ENCODE data around the gene MALSU1. TPM values are rescaled to one million over a fixed set of nuclear protein-coding genes. Genes with fewer than 3 reads are reported as not detected.

The MALSU1 gene
- total and polyA plus RNA-seq, 2 donors (not counting 1 experiment from before 2014, with no cell fraction given): 54.8 to 77.6 TPM

DNA sequence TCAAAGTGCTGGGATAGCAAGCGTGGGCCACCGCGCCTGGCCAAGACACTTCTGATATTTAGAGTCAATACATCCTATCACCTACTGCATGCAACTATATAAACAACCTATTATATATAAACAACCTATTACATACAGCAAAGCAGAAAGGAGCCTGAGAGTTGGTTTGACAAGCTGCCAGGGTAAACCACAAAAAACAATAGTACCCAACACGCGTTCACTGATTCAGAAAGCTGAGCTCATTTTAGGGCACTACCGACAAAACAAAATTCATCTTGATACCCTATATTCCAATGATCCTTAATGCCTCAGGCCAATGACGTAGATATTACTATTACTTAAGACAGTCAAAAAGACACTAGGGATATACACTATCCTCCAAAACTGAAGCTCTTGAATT, 16.2 kb downstream of the MALSU1 start:
- no peak overlapping the region for H3K9ac ChIP-seq (ENCODE audit: insufficient read depth, low read length)
- DNase-seq (ENCODE audit: low read depth in 2 of 2): peak; percentile 36 to 54
- no peaks in the 10 kb centered on the region for H4K20me1 ChIP-seq (ENCODE audit: control insufficient read depth, extremely low read depth, insufficient read depth, low read length)
- H3K36me3 ChIP-seq (ENCODE audit: control insufficient read depth, insufficient read depth, low read length): no peaks in the 10 kb centered on the region
- H3K4me2 ChIP-seq (ENCODE audit: extremely low read depth, insufficient read depth, low read length): no peak overlapping the region
- H2AFZ ChIP-seq (ENCODE audit: low read length): no peak overlapping the region
- no peaks in the 10 kb centered on the region for H3K27me3 ChIP-seq (ENCODE audit: control insufficient read depth, insufficient read depth, low read length)
- H3K9me3 ChIP-seq (ENCODE audit: control insufficient read depth, insufficient read depth, low read depth, low read length): no peaks in the 10 kb centered on the region
- no peaks in the 10 kb centered on the region for H3K4me1 ChIP-seq (ENCODE audit: control insufficient read depth, extremely low read depth, insufficient read depth, low read length)
- H3K27ac ChIP-seq (ENCODE audit: insufficient read depth, low read length): no peak overlapping the region
- H3K79me2 ChIP-seq (ENCODE audit: control insufficient read depth, insufficient read depth, low read length): no peaks in the 10 kb centered on the region
- H3K4me3 ChIP-seq (replicated peaks in 1 of 4; ENCODE audit: control extremely low read depth in 1 of 4, insufficient read depth in 1 of 4, low read depth in 3 of 4, low read length in 4 of 4): no peak overlapping the region
- TF ChIP-seq, protein P1, sequence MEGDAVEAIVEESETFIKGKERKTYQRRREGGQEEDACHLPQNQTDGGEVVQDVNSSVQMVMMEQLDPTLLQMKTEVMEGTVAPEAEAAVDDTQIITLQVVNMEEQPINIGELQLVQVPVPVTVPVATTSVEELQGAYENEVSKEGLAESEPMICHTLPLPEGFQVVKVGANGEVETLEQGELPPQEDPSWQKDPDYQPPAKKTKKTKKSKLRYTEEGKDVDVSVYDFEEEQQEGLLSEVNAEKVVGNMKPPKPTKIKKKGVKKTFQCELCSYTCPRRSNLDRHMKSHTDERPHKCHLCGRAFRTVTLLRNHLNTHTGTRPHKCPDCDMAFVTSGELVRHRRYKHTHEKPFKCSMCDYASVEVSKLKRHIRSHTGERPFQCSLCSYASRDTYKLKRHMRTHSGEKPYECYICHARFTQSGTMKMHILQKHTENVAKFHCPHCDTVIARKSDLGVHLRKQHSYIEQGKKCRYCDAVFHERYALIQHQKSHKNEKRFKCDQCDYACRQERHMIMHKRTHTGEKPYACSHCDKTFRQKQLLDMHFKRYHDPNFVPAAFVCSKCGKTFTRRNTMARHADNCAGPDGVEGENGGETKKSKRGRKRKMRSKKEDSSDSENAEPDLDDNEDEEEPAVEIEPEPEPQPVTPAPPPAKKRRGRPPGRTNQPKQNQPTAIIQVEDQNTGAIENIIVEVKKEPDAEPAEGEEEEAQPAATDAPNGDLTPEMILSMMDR (conservative IDR thresholded peaks at IDR 0.05 in 1 of 2, IDR thresholded peaks at IDR 0.05 in 1 of 2; ENCODE audit: low read depth in 1 of 2, low read length in 2 of 2): no peak
- no peak for TF ChIP-seq EZH2 (IDR thresholded peaks at IDR 0.05; ENCODE audit: low read length, missing control alignments)

DNA sequence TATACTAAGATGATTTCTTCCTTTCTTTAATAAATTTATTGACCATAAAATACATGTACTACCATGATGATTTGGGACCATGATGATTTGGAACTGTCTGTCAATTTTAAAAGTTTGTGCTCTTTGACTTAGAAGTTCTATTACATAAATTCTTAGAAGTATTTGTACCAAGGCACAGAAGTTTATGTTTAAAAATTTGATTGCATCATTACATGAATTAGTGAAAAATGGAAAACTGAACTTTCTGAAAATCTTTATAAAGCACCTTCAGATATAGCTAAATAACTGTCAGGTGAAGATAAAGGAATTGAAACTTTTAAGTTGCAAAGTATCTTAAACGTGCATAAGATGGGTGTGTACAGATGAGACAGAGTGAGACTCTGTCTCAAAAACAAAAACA, 32.0 kb downstream of the MALSU1 start:
- Histone ChIP-seq H3K27ac (ENCODE audit: insufficient read depth, low read length) (no peak overlapping the region), H4K20me1 (ENCODE audit: control insufficient read depth, extremely low read depth, insufficient read depth, low read length) (no peaks in the 10 kb centered on the region), H3K79me2 (ENCODE audit: control insufficient read depth, insufficient read depth, low read length) (no peaks in the 10 kb centered on the region), H3K9me3 (ENCODE audit: control insufficient read depth, insufficient read depth, low read depth, low read length) (no peaks in the 10 kb centered on the region), H3K36me3 (ENCODE audit: control insufficient read depth, insufficient read depth, low read length) (no peaks in the 10 kb centered on the region), H2AFZ (ENCODE audit: low read length) (no peak overlapping the region), H3K4me3 (replicated peaks in 1 of 4; ENCODE audit: control extremely low read depth in 1 of 4, insufficient read depth in 1 of 4, low read depth in 3 of 4, low read length in 4 of 4) (no peak overlapping the region), H3K9ac (ENCODE audit: insufficient read depth, low read length) (no peak overlapping the region), H3K27me3 (ENCODE audit: control insufficient read depth, insufficient read depth, low read length) (no peaks in the 10 kb centered on the region), H3K4me1 (ENCODE audit: control insufficient read depth, extremely low read depth, insufficient read depth, low read length) (peaks cover 8% of the 10 kb centered on the region), H3K4me2 (ENCODE audit: extremely low read depth, insufficient read depth, low read length) (no peak overlapping the region)
- TF ChIP-seq, protein P1 (conservative IDR thresholded peaks at IDR 0.05 in 1 of 2, IDR thresholded peaks at IDR 0.05 in 1 of 2; ENCODE audit: low read depth in 1 of 2, low read length in 2 of 2): no peak
- TF ChIP-seq EZH2 (IDR thresholded peaks at IDR 0.05; ENCODE audit: low read length, missing control alignments): no peak
- no peak for DNase-seq (ENCODE audit: low read depth in 2 of 2)

DNA sequence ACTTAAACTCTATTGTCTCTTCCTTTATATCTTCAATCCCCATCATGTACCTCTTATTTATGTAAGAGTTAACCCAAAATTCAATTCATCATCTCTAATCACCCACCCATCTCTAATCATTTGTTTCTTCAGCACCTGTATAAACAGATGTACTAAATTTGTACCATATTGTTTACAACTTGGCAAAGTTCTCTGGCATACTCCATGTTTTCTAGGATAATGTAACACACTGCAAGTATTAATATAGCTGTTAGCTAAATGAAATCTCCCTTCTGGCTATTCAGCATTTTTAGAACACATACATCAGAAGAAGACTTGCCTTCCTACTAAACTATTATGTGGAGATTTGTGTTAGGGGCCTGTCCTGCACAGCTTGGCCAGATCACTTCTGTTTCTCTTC, 33.1 kb downstream of the MALSU1 start:
- H2AFZ ChIP-seq (ENCODE audit: low read length): no peak overlapping the region
- H3K4me3 ChIP-seq (replicated peaks in 1 of 4; ENCODE audit: control extremely low read depth in 1 of 4, insufficient read depth in 1 of 4, low read depth in 3 of 4, low read length in 4 of 4): no peak overlapping the region
- TF ChIP-seq EZH2 (IDR thresholded peaks at IDR 0.05; ENCODE audit: low read length, missing control alignments): no peak
- TF ChIP-seq, protein P1 (conservative IDR thresholded peaks at IDR 0.05 in 1 of 2, IDR thresholded peaks at IDR 0.05 in 1 of 2; ENCODE audit: low read depth in 1 of 2, low read length in 2 of 2): no peak
- DNase-seq (ENCODE audit: low read depth in 2 of 2): peak in 1 of 2 donors; percentile 50
- no peaks in the 10 kb centered on the region for H3K79me2 ChIP-seq (ENCODE audit: control insufficient read depth, insufficient read depth, low read length)
- no peaks in the 10 kb centered on the region for H3K36me3 ChIP-seq (ENCODE audit: control insufficient read depth, insufficient read depth, low read length)
- no peak overlapping the region for H3K4me2 ChIP-seq (ENCODE audit: extremely low read depth, insufficient read depth, low read length)
- no peak overlapping the region for H3K9ac ChIP-seq (ENCODE audit: insufficient read depth, low read length)
- peaks cover 8% of the 10 kb centered on the region for H3K4me1 ChIP-seq (ENCODE audit: control insufficient read depth, extremely low read depth, insufficient read depth, low read length)
- no peaks in the 10 kb centered on the region for H4K20me1 ChIP-seq (ENCODE audit: control insufficient read depth, extremely low read depth, insufficient read depth, low read length)
- H3K27ac ChIP-seq (ENCODE audit: insufficient read depth, low read length): no peak overlapping the region
- H3K9me3 ChIP-seq (ENCODE audit: control insufficient read depth, insufficient read depth, low read depth, low read length): no peaks in the 10 kb centered on the region
- no peaks in the 10 kb centered on the region for H3K27me3 ChIP-seq (ENCODE audit: control insufficient read depth, insufficient read depth, low read length)

Data from fibroblast of lung (primary cell).